PC-3 (cell line): ENCODE data around the gene ADGRL3.

Source experiments
- EZH2 ChIP-seq: fragments of 300-600 bp; sonication (generic); IDR thresholded peaks from one replicate; pipeline ENCODE4 v1.6.1; 2017; ENCODE audit warnings: antibody characterized with exemption, mild to moderate bottlenecking, low read length; ENCODE audit not compliant: unreplicated experiment
- EZH2phosphoT487 ChIP-seq: fragments of 300-600 bp; sonication (generic); IDR thresholded peaks from 2 replicates; pipeline ENCODE4 v1.6.1; 2018; ENCODE audit warnings: mild to moderate bottlenecking, antibody characterized with exemption, low read length, borderline replicate concordance
- TF ChIP-seq, protein P1 (sequence below): fragments of 300-600 bp; sonication (generic); conservative IDR thresholded peaks from 2 replicates; pipeline ENCODE4 v1.5.1; 2017; ENCODE audit warnings: antibody characterized with exemption, low read depth, mild to moderate bottlenecking, low read length

- TF ChIP-seq, protein P1, sequence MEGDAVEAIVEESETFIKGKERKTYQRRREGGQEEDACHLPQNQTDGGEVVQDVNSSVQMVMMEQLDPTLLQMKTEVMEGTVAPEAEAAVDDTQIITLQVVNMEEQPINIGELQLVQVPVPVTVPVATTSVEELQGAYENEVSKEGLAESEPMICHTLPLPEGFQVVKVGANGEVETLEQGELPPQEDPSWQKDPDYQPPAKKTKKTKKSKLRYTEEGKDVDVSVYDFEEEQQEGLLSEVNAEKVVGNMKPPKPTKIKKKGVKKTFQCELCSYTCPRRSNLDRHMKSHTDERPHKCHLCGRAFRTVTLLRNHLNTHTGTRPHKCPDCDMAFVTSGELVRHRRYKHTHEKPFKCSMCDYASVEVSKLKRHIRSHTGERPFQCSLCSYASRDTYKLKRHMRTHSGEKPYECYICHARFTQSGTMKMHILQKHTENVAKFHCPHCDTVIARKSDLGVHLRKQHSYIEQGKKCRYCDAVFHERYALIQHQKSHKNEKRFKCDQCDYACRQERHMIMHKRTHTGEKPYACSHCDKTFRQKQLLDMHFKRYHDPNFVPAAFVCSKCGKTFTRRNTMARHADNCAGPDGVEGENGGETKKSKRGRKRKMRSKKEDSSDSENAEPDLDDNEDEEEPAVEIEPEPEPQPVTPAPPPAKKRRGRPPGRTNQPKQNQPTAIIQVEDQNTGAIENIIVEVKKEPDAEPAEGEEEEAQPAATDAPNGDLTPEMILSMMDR: no peak
- TF ChIP-seq EZH2phosphoT487: no peak
- no peak for TF ChIP-seq EZH2
These were observed 24.4 kb downstream of the ADGRL3 start for GRCh38 chr4:61224573-61224972.
